8988T (cell line): Measurements from ENCODE around the gene KLF1.

Experiments used
- DNase-seq: peaks from one replicate; pipeline ENCODE4 v3.0.0; 2011

KLF1 gene

GRCh38 chr19:12836529-12836863 is 50.5 kb downstream of the KLF1 start:
- DNase-seq: no peak

GRCh38 chr19:12834976-12835757 is 51.8 kb downstream of the KLF1 start:
- DNase-seq: no peak

GRCh38 chr19:12834566-12834943 is 52.4 kb downstream of the KLF1 start, which contains the start of gene RTBDN:
Gene RTBDN, minus strand, starts transcription at chr19:12834579. Its CDS starts 4,600 bp downstream, at chr19:12829979.
- no peak for DNase-seq
